Body of pancreas (tissue), 4 donors: ENCODE measurements around the gene VAV1. TPM values are rescaled to one million over a fixed set of nuclear protein-coding genes. Genes with fewer than 3 reads are reported as not detected.
A peak's percentile ranks its signal among the peaks of the same experiment; 100 is the strongest.

Source experiments
- ATAC-seq: fragments of 150-250 bp; one replicate; pipeline ENCODE4 v1.9.1; 2016
- DNase-seq, 4 donors: peaks; one replicate each; pipeline ENCODE4 v3.0.0-alpha.2; 2019
- H3K27ac ChIP-seq, 4 donors: fragments of 200-600 bp; sonication (generic); 1 replicate in 3 of 4; 2 replicates in 1 of 4; pipeline versions ENCODE4 v1.5.1 to v1.6.1; 2016 to 2019; ENCODE audit warnings: mild to moderate bottlenecking in 1 of 4, mixed read lengths in 1 of 4, moderate library complexity in 1 of 4
- H3K27me3 ChIP-seq, 2 donors: fragments of 200-600 bp; sonication (generic); one replicate each; pipeline ENCODE4 v1.6.0; 2016; ENCODE audit warnings: mild to moderate bottlenecking in 1 of 2
- H3K36me3 ChIP-seq, 2 donors: fragments of 200-600 bp; sonication (generic); replicated peaks in 1 of 2; 2 replicates each; pipeline ENCODE4 v1.5.1; 2016; ENCODE audit warnings: low read depth in 2 of 2; ENCODE audit not compliant: insufficient read depth in 1 of 2
- H3K4me1 ChIP-seq: fragments of 200-600 bp; sonication (generic); one replicate; pipeline ENCODE4 v1.6.0; 2016
- H3K4me3 ChIP-seq, 2 donors: fragments of 200-600 bp; sonication (generic); 1 replicate in 1 of 2; 2 replicates in 1 of 2; pipeline ENCODE4 v1.5.1; 2016 to 2019
- H3K9me3 ChIP-seq, 3 donors: fragments of 200-600 bp; sonication (generic); 1 replicate in 2 of 3; 2 replicates in 1 of 3; pipeline ENCODE4 v1.5.1; 2016
- CTCF ChIP-seq, 7 experiments: fragments of 450-650 bp in 4 of 7; fragments of 200-600 bp in 3 of 7; sonication (generic) in 3 of 7; IDR thresholded peaks; one replicate each; pipeline ENCODE4 v1.5.1; 2016 to 2019; ENCODE audit warnings: antibody characterized with exemption in 7 of 7
- POLR2A ChIP-seq, 3 donors: fragments of 450-650 bp; IDR thresholded peaks; one replicate each; pipeline ENCODE4 v1.6.1; 2016; ENCODE audit warnings: antibody characterized with exemption in 3 of 3, mild to moderate bottlenecking in 2 of 3
- WGBS, 2 donors: methylation state at CpG; one replicate each; pipeline ENCODE4 v1.1.5; 2017; 5-methylcytosine and 5-hydroxymethylcytosine counted together
- intact Hi-C: fragments of 100-400 bp; cut with DNase I; formaldehyde crosslinking; loops from one replicate; pipeline ENCODE4 v1.15.1; 2023
- total RNA-seq, 2 donors: library from RNA; depleted of rRNA; stranded (reverse); fragments of >200 nt; gene quantifications; one replicate each; pipeline ENCODE4 v1.1.0, GENCODE V29; 2016

Gene VAV1
- total RNA-seq, 2 donors from 2014 or later: 1.3 to 5.6 TPM

- Histone ChIP-seq H3K27me3 (no peaks in the 10 kb centered on the region), H3K9me3 (no peaks in the 10 kb centered on the region), H3K36me3 (no peaks in the 10 kb centered on the region), H3K27ac (peak within 1 kb of the TSS; percentile 86 to 95 (median 93)), H3K4me1 (peaks cover 50% of the 10 kb centered on the region), H3K4me3 (peak within 1 kb of the TSS; percentile 42 to 73)
- intact Hi-C loops: no loop called here
- ATAC-seq (peak; percentile 33), DNase-seq (peak; percentile 88 to 93 (median 88))
- WGBS, 2 donors: 1% methylated on average over 21 to 30 of the region's 47 CpGs
- TF ChIP-seq POLR2A (IDR thresholded peaks at IDR 0.05) (peak in 2 of 3 donors; percentile 53 to 71), CTCF (IDR thresholded peaks at IDR 0.05) (no peak)
Measured at GRCh38 chr19:6739390-6739882, 33.1 kb upstream of the VAV1 start, which contains the start of gene TRIP10. Gene TRIP10 (plus strand): TSS chr19:6739680. CDS start chr19:6739762, 82 bp downstream.

GRCh38 chr19:6739883-6740588, 32.5 kb upstream of the VAV1 start:
- no peaks in the 10 kb centered on the region for H3K27me3 ChIP-seq
- 0% methylated on average over 13 to 34 of the region's 34 CpGs for WGBS, 2 donors
- peaks cover 55% of the 10 kb centered on the region for H3K4me1 ChIP-seq
- DNase-seq (peak in 3 of 4 donors; percentile 44 to 51 (median 50)), ATAC-seq (no peak)
- peak overlapping the region; percentile 42 to 73 for H3K4me3 ChIP-seq
- no peaks in the 10 kb centered on the region for H3K9me3 ChIP-seq
- TF ChIP-seq CTCF (IDR thresholded peaks at IDR 0.05) (no peak), POLR2A (IDR thresholded peaks at IDR 0.05) (no peak)
- H3K36me3 ChIP-seq: no peaks in the 10 kb centered on the region
- intact Hi-C loops: loop anchor here (10.0 kb wide), 2 partner anchors 125 to 225 kb away; no protein-coding TSS in a partner anchor
- peak overlapping the region; percentile 81 to 95 (median 88) for H3K27ac ChIP-seq

- Histone ChIP-seq H3K36me3 (no peaks in the 10 kb centered on the region), H3K9me3 (no peaks in the 10 kb centered on the region), H3K4me3 (peak overlapping the region; percentile 42 to 73), H3K27me3 (no peaks in the 10 kb centered on the region), H3K27ac (peak overlapping the region; percentile 81 to 95 (median 88)), H3K4me1 (peaks cover 54% of the 10 kb centered on the region)
- DNase-seq (peak; percentile 42 to 50 (median 49)), ATAC-seq (no peak)
- TF ChIP-seq CTCF (IDR thresholded peaks at IDR 0.05): no peak
- TF ChIP-seq POLR2A (IDR thresholded peaks at IDR 0.05): peak in 1 of 3 donors; percentile 38
- intact Hi-C loops: loop anchor here (10.0 kb wide), 2 partner anchors 124 to 226 kb away; no protein-coding TSS in a partner anchor
- WGBS, 2 donors: 2 to 5% methylated on average over 16 to 45 of the region's 46 CpGs
Measured at GRCh38 chr19:6740589-6741343, 31.7 kb upstream of the VAV1 start.

- 76 to 86% methylated on average over 7 of the region's 7 CpGs for WGBS, 2 donors
- DNase-seq: no peak
Measured at GRCh38 chr19:6743066-6743465, 29.4 kb upstream of the VAV1 start.

More at GRCh38 chr19:6743066-6743465, 29.4 kb upstream of the VAV1 start:
- peak overlapping the region in 1 of 4 donors; percentile 13 for H3K27ac ChIP-seq
- H3K4me3 ChIP-seq: no peak overlapping the region
- H3K27me3 ChIP-seq: no peaks in the 10 kb centered on the region
- peaks cover 43% of the 10 kb centered on the region for H3K4me1 ChIP-seq
- H3K9me3 ChIP-seq: no peaks in the 10 kb centered on the region
- TF ChIP-seq POLR2A (IDR thresholded peaks at IDR 0.05) (no peak), CTCF (IDR thresholded peaks at IDR 0.05) (no peak)
- ATAC-seq: no peak
- intact Hi-C loops: loop anchor here (10.0 kb wide), 2 partner anchors 122 to 228 kb away; no protein-coding TSS in a partner anchor
- peaks cover 4 to 12% of the 10 kb centered on the region in 2 donors for H3K36me3 ChIP-seq
